B cell (primary cell): ENCODE data around the gene FRMD3. TPM values are rescaled to one million over a fixed set of nuclear protein-coding genes. Genes with fewer than 3 reads are reported as not detected.

Source experiments
- ATAC-seq: fragments of 200-7000 bp; cut with Tn5 transposase; one replicate; pipeline ENCODE4 v1.10.0; 2021; ENCODE audit warnings: low read depth, mild to moderate bottlenecking, moderate number of reproducible peaks, moderate library complexity
- CTCF ChIA-PET: fragments of 350-600 bp; sonication (Branson Sonifier 250); formaldehyde crosslinking; loops from one replicate; lab custom pipeline; 2021; ENCODE audit warnings: antibody characterized with exemption, inconsistent platforms; lab: Charles Lee
- POLR2A ChIA-PET: fragments of 350-600 bp; sonication (Branson Sonifier 250); formaldehyde crosslinking; loops from one replicate; lab custom pipeline; 2021; ENCODE audit warnings: antibody characterized with exemption; lab: Charles Lee
- DNase-seq: peaks from one replicate; pipeline ENCODE4 v3.0.0; 2013
- H2AFZ ChIP-seq: 2 replicates; pipeline ENCODE4 v1.6.1; 2012; ENCODE audit warnings: mild to moderate bottlenecking, low read depth, low read length; ENCODE audit not compliant: insufficient read depth, poor library complexity, severe bottlenecking
- H3K27ac ChIP-seq, 2 donors: 1 replicate in 1 of 2; 2 replicates in 1 of 2; pipeline ENCODE4 v1.5.1; 2012 to 2013; ENCODE audit warnings: low read length in 2 of 2, mild to moderate bottlenecking in 2 of 2, moderate library complexity in 1 of 2
- H3K27me3 ChIP-seq, 4 experiments: fragments of 200-600 bp in 1 of 4; sonication (generic) in 1 of 4; replicated peaks in 1 of 4; 1 replicate in 2 of 4; 2 replicates in 2 of 4; pipeline versions ENCODE4 v1.6.1 to v1.7.0; 2013 to 2016; ENCODE audit warnings: low read length in 3 of 4, mild to moderate bottlenecking in 2 of 4, mixed read lengths in 1 of 4, moderate library complexity in 1 of 4; ENCODE audit not compliant: insufficient read depth in 4 of 4, control insufficient read depth in 3 of 4; ENCODE audit errors: control extremely low read depth in 1 of 4
- H3K36me3 ChIP-seq, 2 experiments: replicated peaks in 1 of 2; 1 replicate in 1 of 2; 2 replicates in 1 of 2; pipeline versions ENCODE4 v1.6.1 to v1.7.1; 2013; ENCODE audit warnings: low read length in 1 of 2; ENCODE audit not compliant: insufficient read depth in 2 of 2, control insufficient read depth in 1 of 2; ENCODE audit errors: control extremely low read depth in 1 of 2, extremely low read depth in 1 of 2
- H3K4me1 ChIP-seq, 2 donors: fragments of 200-600 bp in 1 of 2; sonication (generic) in 1 of 2; 1 replicate in 1 of 2; 2 replicates in 1 of 2; pipeline versions ENCODE4 v1.5.1 to v1.6.1; 2013 to 2017; ENCODE audit warnings: low read length in 2 of 2; ENCODE audit not compliant: control insufficient read depth in 2 of 2, insufficient read depth in 2 of 2
- H3K4me2 ChIP-seq: replicated peaks from 2 replicates; pipeline ENCODE3; 2012; ENCODE audit warnings: mild to moderate bottlenecking, low read depth, low read length; ENCODE audit not compliant: poor library complexity, severe bottlenecking
- H3K4me3 ChIP-seq, 5 experiments: fragments of 200-600 bp in 1 of 5; sonication (generic) in 1 of 5; 1 replicate in 3 of 5; 2 replicates in 2 of 5; pipeline versions ENCODE4 v1.5.1 to v1.7.0; 2011 to 2016; ENCODE audit warnings: low read length in 4 of 5, mild to moderate bottlenecking in 4 of 5, low read depth in 2 of 5, control low read depth in 1 of 5, moderate library complexity in 1 of 5; ENCODE audit not compliant: insufficient read depth in 1 of 5; ENCODE audit errors: control extremely low read depth in 1 of 5, extremely low read depth in 1 of 5
- H3K79me2 ChIP-seq: fragments of 200-600 bp; sonication (generic); one replicate; pipeline ENCODE4 v1.6.0; 2016; ENCODE audit warnings: low read length; ENCODE audit not compliant: control insufficient read depth, insufficient read depth
- H3K9ac ChIP-seq: fragments of 200-600 bp; sonication (generic); 2 replicates; pipeline ENCODE4 v1.6.1; 2017; ENCODE audit warnings: mild to moderate bottlenecking, low read length, moderate library complexity
- H3K9me3 ChIP-seq, 3 donors: one replicate each; pipeline versions ENCODE4 v1.6.1 to v1.7.1; 2013; ENCODE audit warnings: low read length in 2 of 3; ENCODE audit not compliant: control insufficient read depth in 2 of 3, insufficient read depth in 1 of 3; ENCODE audit errors: control extremely low read depth in 1 of 3
- H4K20me1 ChIP-seq: 2 replicates; pipeline ENCODE4 v1.6.0; 2012; ENCODE audit warnings: mild to moderate bottlenecking, low read length; ENCODE audit not compliant: insufficient read depth, control insufficient read depth, poor library complexity, severe bottlenecking
- H3K27ac Mint-ChIP-seq: one replicate; pipeline ENCODE4 v1.8.0; 2021; ENCODE audit warnings: mixed read lengths
- H3K27me3 Mint-ChIP-seq: one replicate; pipeline ENCODE4 v1.8.0; 2021; ENCODE audit warnings: mixed read lengths
- H3K4me1 Mint-ChIP-seq: one replicate; pipeline ENCODE4 v1.8.0; 2021; ENCODE audit warnings: mixed read lengths
- H3K4me3 Mint-ChIP-seq: one replicate; pipeline ENCODE4 v1.8.0; 2021; ENCODE audit warnings: mixed read lengths
- H3K9me3 Mint-ChIP-seq: one replicate; pipeline ENCODE4 v1.8.0; 2022; ENCODE audit warnings: mixed read lengths; ENCODE audit not compliant: insufficient read depth
- EZH2 ChIP-seq: IDR thresholded peaks from 2 replicates; pipeline ENCODE4 v1.6.1; 2012; ENCODE audit warnings: borderline replicate concordance, low read depth, mild to moderate bottlenecking, moderate library complexity, low read length; ENCODE audit not compliant: insufficient read depth, poor library complexity, severe bottlenecking
- WGBS: methylation state at CpG from one replicate; pipeline ENCODE4 v1.1.5; 2013; ENCODE audit warnings: missing lambda C conversion rate; ENCODE audit not compliant: insufficient coverage; 5-methylcytosine and 5-hydroxymethylcytosine counted together
- intact Hi-C: fragments of 100-400 bp; cut with micrococcal nuclease; formaldehyde crosslinking; loops from one replicate; pipeline ENCODE4 v1.10.0; 2022
- polyA plus RNA-seq: library from polyadenylated mRNA; depleted of rRNA; stranded (reverse); fragments of >200 nt; gene quantifications from 2 replicates; pipeline ENCODE4 v1.2.3, GENCODE V29; 2012
- total RNA-seq, 2 donors: library from RNA; stranded (reverse); fragments of 120-200 nt in 1 of 2; gene quantifications; 1 replicate in 1 of 2; 2 replicates in 1 of 2; pipeline versions ENCODE4 v1.2.3 to v1.2.4, GENCODE V29; 2013 to 2022
- TF ChIP-seq, protein P1 (sequence below): fragments of 200-600 bp; IDR thresholded peaks from one replicate; pipeline ENCODE4 v1.8.0; 2022; ENCODE audit warnings: antibody characterized with exemption, mild to moderate bottlenecking

The FRMD3 gene
- total and polyA plus RNA-seq, 2 donors (not counting 1 experiment from before 2014, with no cell fraction given) = 0.37 to 0.49 TPM

- no peak overlapping the region for H2AFZ ChIP-seq
- no peaks in the 10 kb centered on the region for H3K36me3 ChIP-seq
- no peaks in the 10 kb centered on the region for H3K27me3 Mint-ChIP-seq
- H3K4me2 ChIP-seq = no peak overlapping the region
- no peaks in the 10 kb centered on the region for H3K4me1 Mint-ChIP-seq
- H3K9me3 ChIP-seq = no peaks in the 10 kb centered on the region
- no peaks in the 10 kb centered on the region for H3K27me3 ChIP-seq
- H3K9me3 Mint-ChIP-seq = no peaks in the 10 kb centered on the region
- no peaks in the 10 kb centered on the region for H4K20me1 ChIP-seq
- no peak overlapping the region for H3K4me3 Mint-ChIP-seq
- ChIA-PET CTCF (no interaction called here), POLR2A (no interaction called here)
- TF ChIP-seq, protein P1, sequence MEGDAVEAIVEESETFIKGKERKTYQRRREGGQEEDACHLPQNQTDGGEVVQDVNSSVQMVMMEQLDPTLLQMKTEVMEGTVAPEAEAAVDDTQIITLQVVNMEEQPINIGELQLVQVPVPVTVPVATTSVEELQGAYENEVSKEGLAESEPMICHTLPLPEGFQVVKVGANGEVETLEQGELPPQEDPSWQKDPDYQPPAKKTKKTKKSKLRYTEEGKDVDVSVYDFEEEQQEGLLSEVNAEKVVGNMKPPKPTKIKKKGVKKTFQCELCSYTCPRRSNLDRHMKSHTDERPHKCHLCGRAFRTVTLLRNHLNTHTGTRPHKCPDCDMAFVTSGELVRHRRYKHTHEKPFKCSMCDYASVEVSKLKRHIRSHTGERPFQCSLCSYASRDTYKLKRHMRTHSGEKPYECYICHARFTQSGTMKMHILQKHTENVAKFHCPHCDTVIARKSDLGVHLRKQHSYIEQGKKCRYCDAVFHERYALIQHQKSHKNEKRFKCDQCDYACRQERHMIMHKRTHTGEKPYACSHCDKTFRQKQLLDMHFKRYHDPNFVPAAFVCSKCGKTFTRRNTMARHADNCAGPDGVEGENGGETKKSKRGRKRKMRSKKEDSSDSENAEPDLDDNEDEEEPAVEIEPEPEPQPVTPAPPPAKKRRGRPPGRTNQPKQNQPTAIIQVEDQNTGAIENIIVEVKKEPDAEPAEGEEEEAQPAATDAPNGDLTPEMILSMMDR = no peak
- no peak for TF ChIP-seq EZH2
- no peak overlapping the region for H3K27ac Mint-ChIP-seq
- WGBS = no CpG with 5 or more reads among the region's 2 CpGs
- no peak overlapping the region for H3K4me3 ChIP-seq
- ATAC-seq = no peak
- no peak for DNase-seq
- intact Hi-C loops = no loop called here
- no peaks in the 10 kb centered on the region for H3K4me1 ChIP-seq
- H3K79me2 ChIP-seq = no peaks in the 10 kb centered on the region
- H3K9ac ChIP-seq = no peak overlapping the region
- H3K27ac ChIP-seq = no peak overlapping the region
Measured at GRCh38 chr9:83355729-83356151, 182.5 kb downstream of the FRMD3 start.

DNA sequence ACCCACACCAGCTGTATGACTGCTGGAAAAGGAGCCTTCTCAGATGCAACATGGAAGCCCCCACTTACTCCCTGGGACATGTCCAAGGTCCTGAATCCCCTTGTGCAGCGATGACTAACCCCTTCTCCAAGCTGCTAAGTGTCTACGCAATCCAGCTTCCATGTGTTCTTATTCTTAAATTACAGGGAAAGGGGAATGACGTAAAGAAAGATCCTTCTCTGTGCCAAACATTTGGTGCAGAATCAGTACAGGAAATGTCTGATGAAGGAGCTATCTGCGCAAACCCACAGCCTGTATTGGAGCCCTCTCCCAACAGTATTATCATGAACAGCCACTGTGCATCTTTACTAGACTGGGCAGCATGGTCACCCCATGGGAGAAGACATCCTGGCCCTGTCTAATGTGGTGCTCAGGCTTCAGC lies 183.2 kb downstream of the FRMD3 start:
- no peaks in the 10 kb centered on the region for H3K27me3 ChIP-seq
- H3K9me3 ChIP-seq = no peaks in the 10 kb centered on the region
- H3K4me3 ChIP-seq = no peak overlapping the region
- ChIA-PET CTCF (no interaction called here), POLR2A (no interaction called here)
- no peak overlapping the region for H3K4me2 ChIP-seq
- H3K27ac Mint-ChIP-seq = no peak overlapping the region
- no peak for TF ChIP-seq EZH2
- TF ChIP-seq, protein P1 = no peak
- H3K9ac ChIP-seq = no peak overlapping the region
- H3K27ac ChIP-seq = no peak overlapping the region
- no peaks in the 10 kb centered on the region for H3K9me3 Mint-ChIP-seq
- H3K4me1 Mint-ChIP-seq = no peaks in the 10 kb centered on the region
- WGBS = no CpG with 5 or more reads among the region's 4 CpGs
- H3K4me3 Mint-ChIP-seq = no peak overlapping the region
- no peak overlapping the region for H2AFZ ChIP-seq
- H3K4me1 ChIP-seq = no peaks in the 10 kb centered on the region
- no peaks in the 10 kb centered on the region for H4K20me1 ChIP-seq
- DNase-seq (no peak), ATAC-seq (no peak)
- no peaks in the 10 kb centered on the region for H3K36me3 ChIP-seq
- no peaks in the 10 kb centered on the region for H3K79me2 ChIP-seq
- intact Hi-C loops = no loop called here
- no peaks in the 10 kb centered on the region for H3K27me3 Mint-ChIP-seq
